Heart right ventricle (tissue), 16 donors: ENCODE results near the gene RPS8. TPM values are rescaled to one million over a fixed set of nuclear protein-coding genes. Genes with fewer than 3 reads are reported as not detected.
A peak's percentile ranks its signal among the peaks of the same experiment; 100 is the strongest.

Experiments
- ATAC-seq, 8 donors: fragments of 200-7000 bp; cut with Tn5 transposase; one replicate each; pipeline ENCODE4 v1.9.1; 2020; ENCODE audit warnings: mild to moderate bottlenecking in 8 of 8, moderate library complexity in 8 of 8, moderate number of reproducible peaks in 1 of 8
- DNase-seq, 2 donors: peaks; one replicate each; pipeline ENCODE4 v3.0.0-alpha.2; 2020
- H3K27ac ChIP-seq, 10 donors: fragments of 200-600 bp; sonication (generic) in 2 of 10; one replicate each; pipeline versions ENCODE4 v1.5.0 to v1.8.0; 2020 to 2022; ENCODE audit warnings: mild to moderate bottlenecking in 3 of 10
- H3K27me3 ChIP-seq, 7 donors: fragments of 200-600 bp; one replicate each; pipeline ENCODE4 v1.8.0; 2021 to 2022; ENCODE audit warnings: mild to moderate bottlenecking in 2 of 7
- H3K36me3 ChIP-seq, 9 donors: fragments of 200-600 bp; sonication (generic) in 1 of 9; one replicate each; pipeline versions ENCODE4 v1.5.0 to v1.8.0; 2020 to 2022; ENCODE audit warnings: mild to moderate bottlenecking in 2 of 9
- H3K4me1 ChIP-seq, 9 donors: fragments of 200-600 bp; sonication (generic) in 1 of 9; one replicate each; pipeline versions ENCODE4 v1.5.0 to v1.8.0; 2020 to 2022; ENCODE audit warnings: mild to moderate bottlenecking in 4 of 9
- H3K4me3 ChIP-seq, 10 donors: fragments of 200-600 bp; sonication (generic) in 2 of 10; one replicate each; pipeline versions ENCODE4 v1.5.0 to v1.8.0; 2020 to 2022; ENCODE audit warnings: mild to moderate bottlenecking in 7 of 10, moderate library complexity in 2 of 10
- H3K9me3 ChIP-seq, 11 donors: fragments of 200-600 bp in 10 of 11; sonication (generic) in 2 of 11; one replicate each; pipeline versions ENCODE4 v1.5.0 to v1.8.0; 2013 to 2022; ENCODE audit warnings: mild to moderate bottlenecking in 2 of 11, control low read depth in 1 of 11, moderate library complexity in 1 of 11
- CTCF ChIP-seq, 9 donors: fragments of 200-600 bp; sonication (generic) in 2 of 9; IDR thresholded peaks; one replicate each; pipeline versions ENCODE4 v1.5.0 to v1.8.0; 2021 to 2022; ENCODE audit warnings: antibody characterized with exemption in 9 of 9, mild to moderate bottlenecking in 5 of 9, moderate library complexity in 1 of 9
- WGBS, 2 donors: extraction: QIAGEN DNeasy Blood & Tissue Kit; methylation state at CpG; one replicate each; pipeline ENCODE4 v1.1.7; 2013; ENCODE audit warnings: inconsistent platforms in 1 of 2; 5-methylcytosine and 5-hydroxymethylcytosine counted together
- intact Hi-C, 10 donors: fragments of 100-400 bp; cut with DNase I; formaldehyde crosslinking; loops; one replicate each; pipeline versions ENCODE4 v1.11.1 to v1.14.2; 2022
- polyA plus RNA-seq, 2 donors: library from polyadenylated mRNA; stranded (reverse); fragments of 200-250 nt; gene quantifications; one replicate each; pipeline ENCODE4 v1.2.3, GENCODE V29; 2013
- total RNA-seq, 10 donors: library from RNA; stranded (reverse); fragmentation: NEBNext Ultra II Directional in 3 of 10; extraction: Animal tissue kit (Norgen Biotek cat#: 25700) in 3 of 10; gene quantifications; one replicate each; pipeline versions ENCODE4 v1.2.1 to v1.2.4, GENCODE V29; 2021 to 2023
- donor health status: Arrhythmogenic right ventricular cardiomyopathy.
- donor health status: ischemic (EF 13 %, LVEDD 7.1; RV severe dilation, severe dysfunction).
- donor health status: healthy with polysubstance abuse.
- donor health status: DM: no; HTN: yes; CAD: no.
- donor health status: DM: no; HTN: no; CAD: no.
- donor health status: ischemic (EF 25% LVEDD 6.9; RV normal size, moderate dysfunction).
- donor health status: ischemic (EF 25% LVEDD 5.7; RV mildly dilated, moderate dysfunction).
- donor health status: healthy.
- donor health status: DM: yes; HTN: yes; CAD: no.
- donor health status: Ischemic cardiomyopathy.
- donor health status: ischemic (EF 35%, LVEDD 5.7; RV mildly dilated, moderate dysfunction).
- donor health status: nonischemic (EF 11% LVEDD 7.7; RV severe dilation, severe dysfunction).
- donor health status: DM: yes; HTN: yes; CAD: no.
- donor health status: PGD.
- donor health status: ischemic (EF 29% LVEDD 5.4; RV normal size, mild dysfunction).
- donor health status: nonischemic (EF 23%, LVEDD 6.1; RV moderate dilation, normal function).

Gene RPS8
- total and polyA plus RNA-seq, 12 donors = 587 to 1,942 (median 729) TPM

GRCh38 chr1:44780583-44781121 is 5.3 kb downstream of the RPS8 start:
- Histone ChIP-seq H3K27ac (no peak overlapping the region), H3K27me3 (peaks cover 0 to 7% (median 0%) of the 10 kb centered on the region in 7 donors), H3K4me1 (peaks cover 2 to 55% (median 43%) of the 10 kb centered on the region in 9 donors), H3K9me3 (no peaks in the 10 kb centered on the region), H3K4me3 (no peak overlapping the region), H3K36me3 (peaks cover 0 to 59% (median 24%) of the 10 kb centered on the region in 9 donors)
- no peak for ATAC-seq
- 94 to 95% methylated on average over 14 of the region's 14 CpGs for WGBS, 2 donors
- intact Hi-C loops = loop anchor here in 6 of 10 donors (10.0 kb wide), 3 partner anchors 54 to 524 kb away; no protein-coding TSS in a partner anchor
- no peak for TF ChIP-seq CTCF (IDR thresholded peaks at IDR 0.05)
- no peak for DNase-seq

GRCh38 chr1:44783697-44784093 is 8.4 kb downstream of the RPS8 start:
- Histone ChIP-seq H3K36me3 (peaks cover 0 to 36% (median 8%) of the 10 kb centered on the region in 9 donors), H3K4me1 (peaks cover 0 to 39% (median 29%) of the 10 kb centered on the region in 9 donors), H3K27me3 (peaks cover 0 to 7% (median 0%) of the 10 kb centered on the region in 7 donors), H3K4me3 (peak overlapping the region; percentile 12 to 61 (median 58)), H3K27ac (peak overlapping the region in 5 of 10 donors; percentile 35 to 63 (median 39)), H3K9me3 (no peaks in the 10 kb centered on the region)
- ATAC-seq = no peak
- WGBS, 2 donors = 43 to 51% methylated on average over 8 of the region's 8 CpGs
- intact Hi-C loops = loop anchor here in 6 of 10 donors (10.0 kb wide), 3 partner anchors 51 to 521 kb away; no protein-coding TSS in a partner anchor
- no peak for TF ChIP-seq CTCF (IDR thresholded peaks at IDR 0.05)
- no peak for DNase-seq

GRCh38 chr1:44784094-44785028 is 9.0 kb downstream of the RPS8 start:
- DNase-seq = no peak
- peak overlapping the region; percentile 12 to 61 (median 58) for H3K4me3 ChIP-seq
- TF ChIP-seq CTCF (IDR thresholded peaks at IDR 0.05) = peak in 1 of 9 donors; percentile 5
- H3K36me3 ChIP-seq = peaks cover 0 to 29% (median 6%) of the 10 kb centered on the region in 9 donors
- H3K27me3 ChIP-seq = peaks cover 0 to 7% (median 0%) of the 10 kb centered on the region in 7 donors
- H3K27ac ChIP-seq = peak overlapping the region in 5 of 10 donors; percentile 35 to 63 (median 39)
- 7 to 9% methylated on average over 64 to 71 of the region's 71 CpGs for WGBS, 2 donors
- intact Hi-C loops = loop anchor here in 7 of 10 donors (5.0 to 10.0 kb wide), 6 partner anchors 38 to 520 kb away; no protein-coding TSS in a partner anchor
- H3K9me3 ChIP-seq = no peaks in the 10 kb centered on the region
- peak; percentile 2 to 42 (median 18) for ATAC-seq
- H3K4me1 ChIP-seq = peaks cover 0 to 34% (median 29%) of the 10 kb centered on the region in 9 donors

GRCh38 chr1:44785029-44785380 is 9.7 kb downstream of the RPS8 start:
- no peak for ATAC-seq

More at GRCh38 chr1:44785029-44785380, 9.7 kb downstream of the RPS8 start:
- peak overlapping the region in 2 of 10 donors; percentile 59 to 61 for H3K4me3 ChIP-seq
- H3K27ac ChIP-seq = no peak overlapping the region
- 90% methylated on average over 6 of the region's 6 CpGs for whole genome bisulfite sequencing, 2 donors
- intact Hi-C loops = loop anchor here in 7 of 10 donors (5.0 to 10.0 kb wide), 6 partner anchors 37 to 520 kb away; no protein-coding TSS in a partner anchor
- H3K4me1 ChIP-seq = peaks cover 0 to 34% (median 29%) of the 10 kb centered on the region in 9 donors
- DNase-seq = no peak
- peaks cover 0 to 7% (median 0%) of the 10 kb centered on the region in 7 donors for H3K27me3 ChIP-seq
- TF ChIP-seq CTCF (IDR thresholded peaks at IDR 0.05) = no peak
- H3K36me3 ChIP-seq = peaks cover 0 to 22% (median under 1%) of the 10 kb centered on the region in 9 donors
- no peaks in the 10 kb centered on the region for H3K9me3 ChIP-seq
